ENCODE data around the gene RIPOR3.
A peak's percentile ranks its signal among the peaks of the same experiment; 100 is the strongest.
"Not testable (repeated sequence)": the region's sequence is repeated elsewhere in the genome, so short reads cannot be mapped to it uniquely, and the experiment has no call there.

RIPOR3 gene

GRCh38 chr20:50559856-50560638 lies 131.3 kb downstream of the RIPOR3 start:
- FAIRE-seq (no peak), DNase-seq (ENCODE audit: low spot score) (no peak)

GRCh38 chr20:50559149-50559548 lies 132.2 kb downstream of the RIPOR3 start:
- no peak for FAIRE-seq
- no peak for DNase-seq (ENCODE audit: low spot score)

GRCh38 chr20:50558483-50558925 lies 132.8 kb downstream of the RIPOR3 start:
- DNase-seq (ENCODE audit: low spot score), result peak; percentile 100
- peak; percentile 97 for FAIRE-seq

- DNase-seq (ENCODE audit: low spot score), result no peak
- FAIRE-seq, result no peak
Observed at GRCh38 chr20:50557549-50558134, 133.7 kb downstream of the RIPOR3 start.

- no peak for FAIRE-seq
- DNase-seq (ENCODE audit: low spot score), result no peak
Observed at GRCh38 chr20:50555662-50556061, 135.7 kb downstream of the RIPOR3 start.

- FAIRE-seq (no peak), DNase-seq (ENCODE audit: low spot score) (no peak)
Observed at GRCh38 chr20:50554694-50555579, 136.4 kb downstream of the RIPOR3 start.

GRCh38 chr20:50552979-50553378 lies 138.4 kb downstream of the RIPOR3 start:
- FAIRE-seq (no peak), DNase-seq (ENCODE audit: low spot score) (no peak)

GRCh38 chr20:50551288-50551687 lies 140.1 kb downstream of the RIPOR3 start:
- FAIRE-seq, result no peak
- DNase-seq (ENCODE audit: low spot score), result no peak

- DNase-seq (ENCODE audit: low spot score) (no peak), FAIRE-seq (no peak)
Observed at GRCh38 chr20:50550531-50550930, 140.8 kb downstream of the RIPOR3 start.

- FAIRE-seq (no peak), DNase-seq (ENCODE audit: low spot score) (no peak)
Observed at GRCh38 chr20:50548396-50548795, 142.9 kb downstream of the RIPOR3 start.

- FAIRE-seq (no peak), DNase-seq (ENCODE audit: low spot score) (no peak)
Observed at GRCh38 chr20:50547964-50548363, 143.4 kb downstream of the RIPOR3 start.

- DNase-seq (ENCODE audit: low spot score) (no peak), FAIRE-seq (no peak)
Observed at GRCh38 chr20:50546729-50547314, 144.5 kb downstream of the RIPOR3 start.

GRCh38 chr20:50545126-50545525 lies 146.2 kb downstream of the RIPOR3 start:
- no peak for DNase-seq (ENCODE audit: low spot score)
- FAIRE-seq, result no peak

- DNase-seq (ENCODE audit: low spot score), result no peak
- FAIRE-seq, result no peak
Observed at GRCh38 chr20:50543326-50543725, 148.0 kb downstream of the RIPOR3 start.

GRCh38 chr20:50541606-50542041 lies 149.7 kb downstream of the RIPOR3 start:
- no peak for DNase-seq (ENCODE audit: low spot score)
- FAIRE-seq, result no peak

- DNase-seq (ENCODE audit: low spot score), result peak; percentile 98
- peak; percentile 97 for FAIRE-seq
Observed at GRCh38 chr20:50540620-50541605, 150.4 kb downstream of the RIPOR3 start.

- FAIRE-seq, result not testable (repeated sequence)
Observed at GRCh38 chr20:50539798-50540197, 151.5 kb downstream of the RIPOR3 start.

GRCh38 chr20:50538276-50538675 lies 153.1 kb downstream of the RIPOR3 start:
- DNase-seq (ENCODE audit: low spot score) (no peak), FAIRE-seq (no peak)

More at GRCh38 chr20:50539798-50540197, 151.5 kb downstream of the RIPOR3 start:
- DNase-seq (ENCODE audit: low spot score), result not testable (repeated sequence)

- FAIRE-seq (no peak), DNase-seq (ENCODE audit: low spot score) (no peak)
Observed at GRCh38 chr20:50537546-50538201, 153.7 kb downstream of the RIPOR3 start.

- no peak for DNase-seq (ENCODE audit: low spot score)
- FAIRE-seq, result no peak
Observed at GRCh38 chr20:50536333-50536732, 155.0 kb downstream of the RIPOR3 start.

Measured in RCC 7860 (cell line).